GM12891 (cell line): Measurements from ENCODE around the gene LITAFD.

Experiments
- POLR2A ChIP-seq: IDR thresholded peaks from 2 replicates; pipeline ENCODE4 v1.6.1; 2011; ENCODE audit warnings: low read depth, low read length, control low read depth
- POLR2AphosphoS5 ChIP-seq: IDR thresholded peaks from 2 replicates; pipeline ENCODE4 v1.6.1; 2011; ENCODE audit warnings: low read depth, low read length, control low read depth
- TAF1 ChIP-seq: IDR thresholded peaks from 2 replicates; pipeline ENCODE4 v1.6.1; 2011; ENCODE audit warnings: low read depth, low read length, control low read depth

DNA sequence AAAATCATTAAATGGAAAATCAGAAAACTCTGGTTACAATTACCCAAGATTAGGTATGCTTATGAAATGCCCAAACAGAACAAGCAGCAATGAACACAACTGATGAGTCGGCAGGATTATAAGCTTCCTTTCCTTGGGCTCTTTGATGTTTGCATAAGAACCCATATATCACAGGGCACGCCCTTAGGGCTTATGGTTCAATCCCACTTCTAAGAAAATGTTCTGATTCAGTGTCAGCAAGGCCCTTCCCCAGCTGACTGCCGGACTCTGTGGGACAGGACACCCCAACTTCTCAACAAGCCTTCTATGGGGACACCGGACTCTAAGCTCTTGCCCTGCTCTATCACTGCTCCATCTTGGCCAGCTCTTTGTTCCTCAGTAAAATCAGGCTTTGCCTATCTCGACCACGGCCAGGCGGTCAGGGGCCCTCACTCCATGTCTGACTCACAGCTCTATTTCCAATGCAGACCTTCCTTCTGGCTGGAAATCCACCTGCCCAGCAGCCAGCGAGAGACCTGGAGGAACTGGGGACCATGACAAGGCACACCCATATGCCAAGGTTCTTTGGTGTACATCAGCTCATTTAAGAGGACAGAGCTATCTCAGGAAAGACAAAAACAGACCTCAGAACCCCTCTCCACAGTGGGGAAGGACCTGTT lies 26.8 kb downstream of the LITAFD start:
- TF ChIP-seq POLR2A (no peak), POLR2AphosphoS5 (no peak), TAF1 (no peak)
